Measurements from ENCODE around the gene MAPK14. TPM values are rescaled to one million over a fixed set of nuclear protein-coding genes. Genes with fewer than 3 reads are reported as not detected.

The MAPK14 gene
- total and polyA plus RNA-seq, 12 donors, result 11.3 to 119 (median 49.3) TPM

GRCh38 chr6:36115412-36115811 is 87.8 kb downstream of the MAPK14 start:
- H3K4me3 ChIP-seq, result no peak overlapping the region
- TF ChIP-seq POLR2A (IDR thresholded peaks at IDR 0.05) (no peak), CTCF (IDR thresholded peaks at IDR 0.05) (no peak)
- no peaks in the 10 kb centered on the region for H3K4me1 ChIP-seq (replicated peaks in 1 of 2)
- H3K9me3 ChIP-seq (replicated peaks in 1 of 3), result no peaks in the 10 kb centered on the region
- H3K27me3 ChIP-seq, result no peaks in the 10 kb centered on the region
- H3K36me3 ChIP-seq (replicated peaks in 1 of 2), result peaks cover 0 to 9% of the 10 kb centered on the region in 2 donors
- WGBS, 4 donors, result 91 to 98% (median 92%) methylated on average over 10 of the region's 10 CpGs
- intact Hi-C loops (cut with DNase I), result no loop called here
- H3K27ac ChIP-seq, result no peak overlapping the region
- no peak for DNase-seq

GRCh38 chr6:36116066-36116864 is 88.7 kb downstream of the MAPK14 start:
- H3K4me1 ChIP-seq (replicated peaks in 1 of 2), result peaks cover under 1 to 8% of the 10 kb centered on the region in 2 donors
- intact Hi-C loops (cut with DNase I), result no loop called here
- H3K9me3 ChIP-seq (replicated peaks in 1 of 3), result no peaks in the 10 kb centered on the region
- H3K27ac ChIP-seq, result no peak overlapping the region
- no peak overlapping the region for H3K4me3 ChIP-seq
- 85 to 94% (median 91%) methylated on average over 3 of the region's 3 CpGs for WGBS, 4 donors
- no peaks in the 10 kb centered on the region for H3K27me3 ChIP-seq
- DNase-seq, result no peak
- no peak for TF ChIP-seq CTCF (IDR thresholded peaks at IDR 0.05)
- no peak for TF ChIP-seq POLR2A (IDR thresholded peaks at IDR 0.05)
- H3K36me3 ChIP-seq (replicated peaks in 1 of 2), result peaks cover 0 to under 1% of the 10 kb centered on the region in 2 donors

GRCh38 chr6:36116943-36117342 is 89.3 kb downstream of the MAPK14 start:
- peaks cover 5 to 11% of the 10 kb centered on the region in 2 donors for H3K4me1 ChIP-seq (replicated peaks in 1 of 2)
- intact Hi-C loops (cut with DNase I), result no loop called here
- TF ChIP-seq CTCF (IDR thresholded peaks at IDR 0.05) (no peak), POLR2A (IDR thresholded peaks at IDR 0.05) (no peak)
- no peaks in the 10 kb centered on the region for H3K9me3 ChIP-seq (replicated peaks in 1 of 3)
- no peak overlapping the region for H3K27ac ChIP-seq
- DNase-seq, result no peak
- WGBS, 4 donors, result 97 to 100% (median 100%) methylated on average over 2 of the region's 2 CpGs
- H3K27me3 ChIP-seq, result no peaks in the 10 kb centered on the region
- no peak overlapping the region for H3K4me3 ChIP-seq
- no peaks in the 10 kb centered on the region for H3K36me3 ChIP-seq (replicated peaks in 1 of 2)

GRCh38 chr6:36117658-36118549 is 90.3 kb downstream of the MAPK14 start:
- DNase-seq, result no peak

More at GRCh38 chr6:36117658-36118549, 90.3 kb downstream of the MAPK14 start:
- intact Hi-C loops (cut with DNase I), result no loop called here
- H3K27ac ChIP-seq, result peak overlapping the region in 2 of 5 donors; percentile 42 to 58
- no peaks in the 10 kb centered on the region for H3K9me3 ChIP-seq (replicated peaks in 1 of 3)
- no peaks in the 10 kb centered on the region for H3K27me3 ChIP-seq
- TF ChIP-seq CTCF (IDR thresholded peaks at IDR 0.05) (no peak), POLR2A (IDR thresholded peaks at IDR 0.05) (no peak)
- no peak overlapping the region for H3K4me3 ChIP-seq
- peaks cover 5 to 11% of the 10 kb centered on the region in 2 donors for H3K4me1 ChIP-seq (replicated peaks in 1 of 2)
- WGBS, 4 donors, result 81 to 90% (median 88%) methylated on average over 6 to 8 of the region's 8 CpGs
- H3K36me3 ChIP-seq (replicated peaks in 1 of 2), result no peaks in the 10 kb centered on the region
